ENCODE results near the gene ALDH3B1.
"Not testable (repeated sequence)": the region's sequence is repeated elsewhere in the genome, so short reads cannot be mapped to it uniquely, and the experiment has no call there.

DNA sequence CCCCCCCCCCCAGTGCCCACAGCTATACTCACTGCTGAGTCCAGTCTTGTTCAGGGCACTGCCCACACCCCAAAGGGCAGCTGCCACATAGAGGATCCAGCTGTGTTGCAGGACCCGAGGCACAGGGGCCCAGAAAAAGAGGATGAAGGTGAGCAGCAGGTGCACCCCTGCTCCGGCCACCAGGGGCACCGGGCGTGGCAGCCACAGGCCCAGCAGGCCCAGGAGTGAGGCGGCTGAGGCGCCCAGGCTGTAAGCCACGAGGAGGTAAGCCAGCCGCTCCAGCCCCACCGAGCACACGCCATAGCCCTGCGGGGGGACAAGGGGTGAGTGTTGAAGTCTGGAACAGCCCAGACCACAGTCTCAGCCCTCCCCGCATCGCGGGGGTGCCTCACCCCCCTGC, 14.5 kb upstream of the ALDH3B1 start:
- TF ChIP-seq EZH2 (IDR thresholded peaks at IDR 0.05); POLR2AphosphoS5 (IDR thresholded peaks at IDR 0.05; ENCODE audit: borderline replicate concordance, low read depth, low read length); FOXP2 (optimal IDR thresholded peaks at IDR 0.05; ENCODE audit: control extremely low read depth, extremely low read length, insufficient read depth): not testable (repeated sequence)

All from SK-N-MC (cell line).